K562 (cell line): ENCODE data around the gene CRK. TPM values are rescaled to one million over a fixed set of nuclear protein-coding genes. Genes with fewer than 3 reads are reported as not detected.

ENCODE experiments used
- ATAC-seq: fragments of 200-7000 bp; cut with Tn5 transposase; 3 replicates; pipeline ENCODE4 v1.9.1; 2020; ENCODE audit warnings: moderate library complexity
- BruUV-seq: library from RNA; stranded (reverse); fragments of 400-500 nt; replicated peaks from 2 replicates; lab custom pipeline; 2021; lab: Mats Ljungman, UMichigan
- CTCF ChIA-PET: fragments of 300-600 bp; formaldehyde crosslinking; extraction: SDS; loops from one replicate; lab custom pipeline; 2021; ENCODE audit warnings: low intra/inter-chr PET ratio; lab: Yijun Ruan, JAX
- POLR2A ChIA-PET: fragments of 300-600, 350-650 bp; sonication (Branson Sonifier 250); formaldehyde crosslinking; extraction: SDS; loops from one replicate; lab custom pipeline; 2021; ENCODE audit warnings: antibody characterized with exemption, inconsistent platforms; lab: Yijun Ruan, JAX
- DNase-seq, 4 experiments: peaks; one replicate each; pipeline versions ENCODE4 v3.0.0 to v3.0.0-alpha.2; 2011 to 2018; ENCODE audit warnings: low spot score in 3 of 4, mixed read lengths in 3 of 4; ENCODE audit errors: extremely low read depth in 1 of 4
- FAIRE-seq: peaks from 2 replicates; lab custom pipeline; 2011; peaks lifted over from hg19 to GRCh38; lab: Jason Lieb, UNC
- H2AFZ ChIP-seq: 2 replicates; pipeline ENCODE4 v1.6.0; 2011; ENCODE audit warnings: low read depth, low read length, control low read depth, inconsistent platforms
- H3K27ac ChIP-seq: fragments of 200-600 bp; 3 replicates; pipeline ENCODE4 v1.8.0; 2011; ENCODE audit warnings: low read depth, mild to moderate bottlenecking, control low read depth, inconsistent platforms, low read length, moderate library complexity, mixed read lengths; ENCODE audit errors: extremely low read depth
- H3K27me3 ChIP-seq, 2 experiments: fragments of 300-600 bp in 1 of 2; 2 replicates in 1 of 2; 3 replicates in 1 of 2; pipeline versions ENCODE4 v1.6.0 to v1.8.0; 2011; ENCODE audit warnings: inconsistent platforms in 2 of 2, low read length in 2 of 2, mild to moderate bottlenecking in 1 of 2, mixed read lengths in 1 of 2, moderate library complexity in 1 of 2; ENCODE audit not compliant: control insufficient read depth in 2 of 2, insufficient read depth in 2 of 2
- H3K36me3 ChIP-seq: fragments of 300-600 bp; 3 replicates; pipeline ENCODE4 v1.8.0; 2011; ENCODE audit warnings: mild to moderate bottlenecking, low read length, inconsistent platforms; ENCODE audit not compliant: control insufficient read depth, insufficient read depth
- H3K4me1 ChIP-seq, 2 experiments: fragments of 200-600 bp in 1 of 2; replicated peaks in 1 of 2; 2 replicates in 1 of 2; 3 replicates in 1 of 2; pipeline versions ENCODE4 v1.5.1 to v1.8.0; 2011; ENCODE audit warnings: inconsistent platforms in 2 of 2, low read length in 2 of 2, mild to moderate bottlenecking in 1 of 2, mixed read lengths in 1 of 2, moderate library complexity in 1 of 2; ENCODE audit not compliant: control insufficient read depth in 2 of 2, insufficient read depth in 2 of 2
- H3K4me2 ChIP-seq: 2 replicates; pipeline ENCODE4 v1.6.1; 2011; ENCODE audit warnings: low read length, control low read depth, inconsistent platforms, mixed read lengths; ENCODE audit not compliant: insufficient read depth
- H3K4me3 ChIP-seq: fragments of 200-600 bp; sonication (generic), shearing (Covaris generic); 2 replicates; pipeline ENCODE4 v1.5.1; 2016; ENCODE audit warnings: control low read depth, inconsistent platforms
- H3K79me2 ChIP-seq: fragments of 200-600 bp; 3 replicates; pipeline ENCODE4 v1.8.0; 2011; ENCODE audit warnings: low read length, inconsistent platforms; ENCODE audit not compliant: control insufficient read depth, insufficient read depth
- H3K9ac ChIP-seq, 2 experiments: 2 replicates each; pipeline versions ENCODE4 v1.6.0 to v1.6.1; 2011; ENCODE audit warnings: low read depth in 2 of 2, low read length in 2 of 2, control low read depth in 1 of 2, inconsistent platforms in 1 of 2, mild to moderate bottlenecking in 1 of 2, mixed read lengths in 1 of 2; ENCODE audit not compliant: insufficient read depth in 1 of 2
- H3K9me1 ChIP-seq: one replicate; pipeline ENCODE4 v1.6.0; 2011; ENCODE audit warnings: inconsistent platforms, mild to moderate bottlenecking, low read length, moderate library complexity; ENCODE audit not compliant: control insufficient read depth, insufficient read depth
- H3K9me3 ChIP-seq: replicated peaks from 2 replicates; pipeline ENCODE4 v1.5.1; 2011; ENCODE audit warnings: low read depth, low read length, inconsistent platforms; ENCODE audit not compliant: control insufficient read depth, insufficient read depth
- H4K20me1 ChIP-seq: replicated peaks from 2 replicates; pipeline ENCODE4 v1.6.1; 2011; ENCODE audit warnings: low read length, inconsistent platforms, mixed read lengths; ENCODE audit not compliant: control insufficient read depth, insufficient read depth
- ADNP ChIP-seq: fragments of 200-800 bp; sonication (Bioruptor generic); IDR thresholded peaks from 2 replicates; pipeline ENCODE4 v1.6.1; 2016; ENCODE audit warnings: missing genetic modification characterization, missing compliant biosample characterization
- ARID2 ChIP-seq: fragments of 450-650 bp; IDR thresholded peaks from 2 replicates; pipeline ENCODE4 v1.6.1; 2017; ENCODE audit warnings: antibody characterized with exemption, mild to moderate bottlenecking
- CREB3 ChIP-seq: fragments of 450-650 bp; conservative IDR thresholded peaks from 2 replicates; pipeline ENCODE4 v1.6.1; 2016; ENCODE audit warnings: missing genetic modification characterization, low read depth, mild to moderate bottlenecking, missing compliant biosample characterization, moderate library complexity
- CREB5 ChIP-seq: fragments of 250-450 bp; sonication (Bioruptor Pico); IDR thresholded peaks from 2 replicates; pipeline ENCODE4 v1.5.0; 2020; ENCODE audit warnings: mild to moderate bottlenecking
- E2F1 ChIP-seq: sonication (generic); formaldehyde crosslinking; IDR thresholded peaks from 2 replicates; pipeline ENCODE4 v1.8.1; 2023; ENCODE audit warnings: mild to moderate bottlenecking, missing genetic modification reagents, moderate library complexity
- FUS ChIP-seq: fragments of 200-400 bp; formaldehyde crosslinking; optimal IDR thresholded peaks from 2 replicates; pipeline ENCODE3; 2017; ENCODE audit warnings: low read depth, low read length
- ID3 ChIP-seq, 2 experiments: fragments of 250-450 bp in 1 of 2; fragments of 450-650 bp in 1 of 2; sonication (Bioruptor Pico) in 1 of 2; IDR thresholded peaks; 2 replicates each; pipeline versions ENCODE4 v1.6.1 to v1.8.0; 2016 to 2021; ENCODE audit warnings: mild to moderate bottlenecking in 2 of 2, moderate library complexity in 2 of 2, missing compliant biosample characterization in 1 of 2, missing genetic modification characterization in 1 of 2
- MBD2 ChIP-seq: sonication (generic); IDR thresholded peaks from 2 replicates; pipeline ENCODE4 v1.6.1; 2016; ENCODE audit warnings: low read depth, borderline replicate concordance
- NR3C1 ChIP-seq: sonication (generic); formaldehyde crosslinking; IDR thresholded peaks from 2 replicates; pipeline ENCODE4 v1.8.1; 2022; ENCODE audit warnings: missing genetic modification reagents
- RNF2 ChIP-seq: sonication (generic); IDR thresholded peaks from 2 replicates; pipeline ENCODE4 v1.6.1; 2016
- RUNX1 ChIP-seq: sonication (generic); IDR thresholded peaks from 2 replicates; pipeline ENCODE4 v1.6.1; 2016; ENCODE audit warnings: antibody characterized with exemption, low read depth
- SREBF2 ChIP-seq: sonication (generic); formaldehyde crosslinking; IDR thresholded peaks from 2 replicates; pipeline ENCODE4 v1.4.0; 2020; ENCODE audit warnings: mild to moderate bottlenecking, missing genetic modification reagents
- TBL1XR1 ChIP-seq, 2 experiments: IDR thresholded peaks; 2 replicates each; pipeline ENCODE4 v1.6.1; 2012; ENCODE audit warnings: improper control_type of control experiment in 2 of 2, low read length in 2 of 2, mild to moderate bottlenecking in 1 of 2
- ZNF143 ChIP-seq: sonication (generic); formaldehyde crosslinking; IDR thresholded peaks from 2 replicates; pipeline ENCODE4 v1.9.0; 2022; ENCODE audit warnings: mild to moderate bottlenecking, missing genetic modification reagents
- ZNF165 ChIP-seq: fragments of 250-450 bp; sonication (Bioruptor Pico); IDR thresholded peaks from 2 replicates; pipeline ENCODE4 v1.4.0; 2020; ENCODE audit warnings: borderline replicate concordance
- WGBS: fragments of 100-300 bp; shearing (Covaris generic); methylation state at CpG from one replicate; pipeline ENCODE4 v1.1.6; 2016; ENCODE audit warnings: low coverage, mixed read lengths; ENCODE audit not compliant: insufficient coverage; ENCODE audit errors: missing lambda C conversion rate; 5-methylcytosine and 5-hydroxymethylcytosine counted together
- in situ Hi-C: fragments of 300-500 bp; cut with MboI; formaldehyde crosslinking; loops from 4 replicates; pipeline ENCODE4 v1.15.0; 2018; ENCODE audit warnings: inconsistent platforms, mixed read lengths
- intact Hi-C: fragments of 100-400 bp; cut with micrococcal nuclease; formaldehyde crosslinking; loops from 2 replicates; pipeline ENCODE4 v1.14.2; 2022
- polyA plus RNA-seq, 8 experiments: library from polyadenylated mRNA; depleted of rRNA in 4 of 8; stranded (reverse) in 5 of 8; unstranded in 3 of 8; fragments of >200 nt; fragmentation: Nextera tagmentation in 2 of 8; fragmentation: Illumina TruSeq in 1 of 8; extraction: Ambion mirVana in 2 of 8; extraction: Trizol in 1 of 8; gene quantifications; 2 replicates each; pipeline versions ENCODE4 v1.2.1 to v1.2.3, GENCODE V29; 2011 to 2014; ENCODE audit warnings: inconsistent platforms in 1 of 8, missing spikeins in 1 of 8
- total RNA-seq, 7 experiments: library from RNA; depleted of rRNA in 6 of 7; stranded (reverse); fragments of >200 nt in 6 of 7; fragmentation: Illumina TruSeq in 2 of 7; extraction: Trizol in 2 of 7; gene quantifications; 2 replicates each; pipeline versions ENCODE4 v1.2.1 to v1.2.3, GENCODE V29; 2011 to 2021; ENCODE audit warnings: low replicate concordance in 1 of 7

CRK gene
- total and polyA plus RNA-seq, 9 of the 15 experiments (the other 6 are each of a cell fraction or from before 2014, with no cell fraction given) = 13.1 to 40.2 (median 26.1) TPM

GRCh38 chr17:1493291-1493980 is 37.4 kb upstream of the CRK start (continued):
- TF ChIP-seq ADNP (tag) = no peak
- no peak for TF ChIP-seq RNF2
- no peak for TF ChIP-seq CREB3 (tag)
- TF ChIP-seq CREB5 = no peak
- TF ChIP-seq ZNF165 (CRISPR knock-in tag) = no peak

GRCh38 chr17:1492249-1493206 is 36.5 kb upstream of the CRK start, which contains the start of gene MYO1C:
TSS of gene MYO1C (minus strand) at chr17:1492686. CDS start at chr17:1492487, 199 bp downstream.
- no peaks in the 10 kb centered on the region for H4K20me1 ChIP-seq
- no peaks in the 10 kb centered on the region for H3K9me3 ChIP-seq
- POLR2A ChIA-PET = interaction anchor here (0.8 to 1.6 kb wide), 4 partner anchors 19 to 113 kb away, joined by 3 to 7 read pairs (median 4); no protein-coding TSS in a partner anchor
- ATAC-seq = no peak
- no TSS peak for BruUV-seq
- WGBS = 55% methylated on average over 17 of the region's 35 CpGs
- CTCF ChIA-PET = no interaction called here
- H3K27ac ChIP-seq = peak within 1 kb of the TSS; percentile 41; the same call in 1 of the 3 replicates
- peak within 1 kb of the TSS; percentile 63 for H3K4me3 ChIP-seq
- H3K9me1 ChIP-seq = no peaks in the 10 kb centered on the region
- H3K27me3 ChIP-seq = no peaks in the 10 kb centered on the region
- peaks cover 13% of the 10 kb centered on the region for H3K79me2 ChIP-seq
- peak within 1 kb of the TSS; percentile 37 for H3K4me2 ChIP-seq
- intact Hi-C loops (no loop called here), in situ Hi-C loops (no loop called here)
- H2AFZ ChIP-seq = peak within 1 kb of the TSS; percentile 55
- FAIRE-seq = no peak
- H3K4me1 ChIP-seq = peaks cover 9 to 60% of the 10 kb centered on the region in 2 experiments; a peak in 4 of 5 replicates
- H3K9ac ChIP-seq = peak within 1 kb of the TSS; percentile 57 to 88
- no peak for DNase-seq
- H3K36me3 ChIP-seq = no peaks in the 10 kb centered on the region
- TF ChIP-seq ARID2 = no peak
- TF ChIP-seq FUS = no peak
- no peak for TF ChIP-seq ZNF143 (CRISPR knock-in tag)
- no peak for TF ChIP-seq RUNX1
- TF ChIP-seq E2F1 = no peak
- TF ChIP-seq SREBF2 (CRISPR knock-in tag) = no peak
- TF ChIP-seq MBD2 = no peak
- TF ChIP-seq NR3C1 (CRISPR knock-in tag) = no peak
- no peak for TF ChIP-seq ID3 (CRISPR knock-in tag; IDR thresholded peaks at IDR 0.05)
- no peak for TF ChIP-seq ID3 (tag; IDR thresholded peaks at IDR 0.05)
- no peak for TF ChIP-seq TBL1XR1 (IDR thresholded peaks at IDR 0.05; ENCODE audit: low read length in 2 of 2)
